HFF-Myc (cell line): ENCODE data around the gene TNFRSF25.
A peak's percentile ranks its signal among the peaks of the same experiment; 100 is the strongest.
"Not testable (repeated sequence)": the region's sequence is repeated elsewhere in the genome, so short reads cannot be mapped to it uniquely, and the experiment has no call there.

ENCODE experiments used
- DNase-seq: peaks from one replicate; pipeline ENCODE4 v3.0.0-alpha.2; 2011; ENCODE audit warnings: low read depth; ENCODE audit errors: extremely low read depth
- H3K4me3 ChIP-seq: replicated peaks from 2 replicates; pipeline ENCODE4 v1.5.1; 2011; ENCODE audit warnings: low read depth, mild to moderate bottlenecking, control low read depth, low read length
- TF ChIP-seq, protein P1 (sequence below): IDR thresholded peaks from 2 replicates; pipeline ENCODE4 v1.5.1; 2012; ENCODE audit warnings: mild to moderate bottlenecking, low read depth, low read length, control low read depth; ENCODE audit errors: missing control alignments

Gene TNFRSF25

DNA sequence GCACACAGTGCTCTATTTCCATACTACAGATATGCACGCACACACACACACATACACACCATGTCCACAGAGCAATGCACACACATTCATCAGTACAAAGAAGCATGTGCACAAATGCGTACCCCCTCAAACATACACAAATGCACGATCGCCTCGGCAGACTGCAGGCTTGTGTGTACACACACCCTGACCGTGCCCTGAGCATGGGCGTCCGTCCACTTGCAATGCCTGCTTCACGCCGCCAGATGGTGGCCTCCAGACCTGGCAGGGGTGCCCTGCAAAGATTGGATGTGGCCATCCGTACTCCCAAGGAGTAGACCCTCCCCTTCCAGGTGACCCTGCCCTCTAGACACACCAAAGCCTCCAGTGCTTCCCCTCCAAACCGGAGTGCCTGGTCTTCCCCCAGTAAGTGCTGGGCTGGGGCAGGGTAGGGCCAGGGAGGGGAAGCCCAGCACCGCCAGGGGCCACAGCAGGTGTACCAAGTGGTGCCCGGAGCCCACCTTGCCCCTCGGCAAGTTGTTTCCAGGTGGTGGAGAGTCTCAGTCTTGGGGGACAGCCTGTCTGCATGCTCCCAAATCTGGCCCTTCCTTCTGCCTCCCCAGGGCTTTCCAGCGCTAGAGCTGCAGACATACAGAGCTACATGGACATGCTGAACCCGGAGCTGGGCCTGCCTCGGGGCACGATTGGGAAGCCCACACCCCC lies 20.8 kb downstream of the TNFRSF25 start:
- DNase-seq: no peak
- TF ChIP-seq, protein P1, sequence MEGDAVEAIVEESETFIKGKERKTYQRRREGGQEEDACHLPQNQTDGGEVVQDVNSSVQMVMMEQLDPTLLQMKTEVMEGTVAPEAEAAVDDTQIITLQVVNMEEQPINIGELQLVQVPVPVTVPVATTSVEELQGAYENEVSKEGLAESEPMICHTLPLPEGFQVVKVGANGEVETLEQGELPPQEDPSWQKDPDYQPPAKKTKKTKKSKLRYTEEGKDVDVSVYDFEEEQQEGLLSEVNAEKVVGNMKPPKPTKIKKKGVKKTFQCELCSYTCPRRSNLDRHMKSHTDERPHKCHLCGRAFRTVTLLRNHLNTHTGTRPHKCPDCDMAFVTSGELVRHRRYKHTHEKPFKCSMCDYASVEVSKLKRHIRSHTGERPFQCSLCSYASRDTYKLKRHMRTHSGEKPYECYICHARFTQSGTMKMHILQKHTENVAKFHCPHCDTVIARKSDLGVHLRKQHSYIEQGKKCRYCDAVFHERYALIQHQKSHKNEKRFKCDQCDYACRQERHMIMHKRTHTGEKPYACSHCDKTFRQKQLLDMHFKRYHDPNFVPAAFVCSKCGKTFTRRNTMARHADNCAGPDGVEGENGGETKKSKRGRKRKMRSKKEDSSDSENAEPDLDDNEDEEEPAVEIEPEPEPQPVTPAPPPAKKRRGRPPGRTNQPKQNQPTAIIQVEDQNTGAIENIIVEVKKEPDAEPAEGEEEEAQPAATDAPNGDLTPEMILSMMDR: peak; percentile 42
- H3K4me3 ChIP-seq: no peak overlapping the region

DNA sequence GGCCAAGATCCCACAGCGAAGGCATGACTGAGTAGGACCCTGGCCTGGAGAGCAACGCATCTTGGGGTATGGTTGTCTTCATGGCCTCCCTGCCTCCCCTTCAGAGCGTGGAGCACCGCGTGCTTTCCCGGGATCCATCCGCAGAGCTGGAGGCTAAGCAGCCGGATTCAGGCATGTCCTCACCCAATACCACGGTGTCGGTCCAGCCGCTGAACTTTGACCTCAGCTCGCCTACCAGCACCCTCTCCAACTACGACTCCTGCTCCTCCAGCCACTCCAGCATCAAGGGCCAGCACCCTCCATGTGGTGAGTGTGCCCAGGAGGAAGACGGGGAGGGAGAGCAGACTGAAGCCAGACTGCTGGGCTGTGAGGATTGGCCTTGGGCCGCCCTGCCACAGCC lies 21.6 kb downstream of the TNFRSF25 start:
- no peak for DNase-seq
- TF ChIP-seq, protein P1: no peak
- H3K4me3 ChIP-seq: no peak overlapping the region

DNA sequence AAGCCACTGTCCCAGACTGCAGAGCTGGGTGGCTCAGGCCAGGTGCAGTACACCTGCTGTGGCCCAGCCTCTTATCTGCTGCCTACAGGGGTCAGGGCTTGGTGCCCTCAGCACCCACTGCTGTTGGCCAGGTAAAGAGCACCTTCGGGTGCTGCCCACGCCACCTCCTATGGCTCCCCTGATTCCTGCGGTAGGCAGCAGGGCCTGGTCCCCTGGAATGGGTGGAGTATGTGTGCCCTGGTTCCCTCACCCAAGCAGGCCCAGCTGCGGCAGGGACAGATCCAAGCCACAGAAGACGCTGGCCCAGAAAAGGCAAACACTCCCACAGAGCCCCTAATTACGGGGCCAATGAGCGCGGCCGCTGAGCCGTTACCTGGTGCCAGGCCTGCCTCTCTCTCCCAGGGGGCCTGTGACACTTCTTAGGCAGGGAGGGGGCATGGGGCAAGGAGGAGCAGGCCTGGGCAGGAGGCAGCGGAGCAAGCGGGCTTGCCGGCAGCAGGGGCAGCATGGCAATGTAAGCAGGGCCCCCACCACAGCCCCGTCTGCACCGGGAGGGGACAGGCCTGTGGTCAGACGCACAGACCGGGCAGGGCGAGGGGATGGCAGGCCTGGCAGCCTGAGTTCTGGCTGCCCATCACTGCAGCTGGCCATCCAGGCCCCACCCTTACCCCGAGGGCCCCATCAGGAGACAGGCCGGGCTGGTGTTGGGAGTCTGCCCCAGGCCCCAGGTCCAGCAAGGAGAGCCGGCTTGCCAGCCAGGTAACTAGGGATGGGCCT lies 22.4 kb downstream of the TNFRSF25 start:
- TF ChIP-seq, protein P1: no peak
- no peak overlapping the region for H3K4me3 ChIP-seq
- DNase-seq: no peak

DNA sequence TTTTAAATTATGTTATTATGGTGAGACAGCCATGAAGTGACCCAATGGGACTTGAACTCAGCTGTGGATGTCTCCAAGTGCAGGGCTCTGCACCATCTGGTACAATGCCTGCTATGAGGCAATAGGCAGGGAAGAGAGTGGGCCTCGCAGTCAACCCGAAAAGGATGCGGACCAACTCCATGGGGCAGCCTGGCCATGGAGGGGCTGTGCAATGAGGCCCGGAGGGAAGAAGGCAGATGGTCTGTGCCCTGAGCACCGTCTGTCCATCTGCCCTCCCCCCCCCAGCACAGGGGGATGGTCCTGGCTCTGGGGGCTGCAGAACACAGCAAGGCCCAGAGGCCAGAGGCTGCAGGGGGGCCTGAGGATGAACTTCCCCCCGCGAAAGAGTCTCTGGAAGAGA lies 24.4 kb downstream of the TNFRSF25 start:
- no peak overlapping the region for H3K4me3 ChIP-seq
- TF ChIP-seq, protein P1: no peak
- no peak for DNase-seq

DNA sequence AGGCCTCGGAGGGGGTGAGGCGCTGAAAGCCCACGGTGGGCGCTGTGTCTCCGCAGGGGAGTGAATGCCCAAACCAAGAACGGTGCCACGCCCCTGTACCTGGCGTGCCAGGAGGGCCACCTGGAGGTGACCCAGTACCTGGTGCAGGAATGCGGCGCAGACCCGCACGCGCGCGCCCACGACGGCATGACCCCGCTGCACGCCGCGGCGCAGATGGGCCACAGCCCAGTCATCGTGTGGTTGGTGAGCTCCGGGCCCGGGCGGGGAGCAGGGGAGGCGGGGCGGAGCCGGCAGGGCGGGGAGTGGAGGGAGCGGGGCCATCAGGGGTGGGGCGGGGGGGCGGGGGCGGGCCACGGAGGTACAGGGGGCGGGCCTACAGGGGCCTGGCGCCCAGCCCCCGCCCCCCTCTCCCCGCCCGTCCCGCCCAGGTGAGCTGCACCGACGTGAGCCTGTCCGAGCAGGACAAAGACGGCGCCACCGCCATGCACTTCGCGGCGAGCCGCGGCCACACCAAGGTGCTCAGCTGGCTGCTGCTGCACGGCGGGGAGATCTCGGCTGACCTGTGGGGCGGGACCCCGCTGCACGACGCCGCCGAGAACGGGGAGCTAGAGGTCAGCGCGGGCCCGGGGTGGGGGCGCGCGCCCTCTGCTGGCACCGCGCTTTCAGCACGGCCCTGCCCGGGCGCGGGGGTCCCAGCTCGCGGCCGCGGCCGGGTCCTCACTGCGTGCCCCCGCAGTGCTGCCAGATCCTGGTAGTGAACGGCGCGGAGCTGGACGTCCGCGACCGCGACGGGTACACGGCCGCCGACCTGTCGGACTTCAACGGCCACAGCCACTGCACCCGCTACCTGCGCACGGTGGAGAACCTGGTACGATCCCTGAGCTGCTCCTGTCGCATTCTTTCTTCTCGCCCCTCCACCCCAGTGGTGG lies 25.5 kb downstream of the TNFRSF25 start:
- TF ChIP-seq, protein P1: no peak
- no peak overlapping the region for H3K4me3 ChIP-seq
- no peak for DNase-seq

DNA sequence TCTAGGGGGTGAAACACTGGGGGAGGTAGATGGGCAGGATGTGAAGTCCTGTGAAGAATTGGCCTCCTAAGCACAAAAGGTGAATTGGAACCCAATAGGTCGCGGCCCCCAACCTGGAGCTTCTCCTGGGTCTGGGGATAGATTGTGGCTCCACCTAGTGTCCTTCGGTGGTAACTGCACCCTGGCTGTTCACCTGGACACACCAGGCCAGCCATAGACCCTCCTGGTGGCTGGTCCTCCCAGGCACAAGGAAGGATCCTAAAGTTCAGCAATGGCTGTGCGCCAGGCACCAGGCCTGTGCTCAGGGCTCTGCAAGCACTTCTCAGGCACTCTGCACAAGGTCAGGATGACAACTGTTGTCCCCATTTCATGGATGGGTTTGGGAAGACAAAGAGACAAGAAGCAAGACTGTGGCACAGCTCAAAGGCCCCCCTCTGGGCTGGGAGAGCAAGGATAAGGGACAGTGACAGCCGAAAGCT lies 27.9 kb downstream of the TNFRSF25 start:
- peak; percentile 24 for DNase-seq
- no peak overlapping the region for H3K4me3 ChIP-seq
- TF ChIP-seq, protein P1: peak; percentile 92

DNA sequence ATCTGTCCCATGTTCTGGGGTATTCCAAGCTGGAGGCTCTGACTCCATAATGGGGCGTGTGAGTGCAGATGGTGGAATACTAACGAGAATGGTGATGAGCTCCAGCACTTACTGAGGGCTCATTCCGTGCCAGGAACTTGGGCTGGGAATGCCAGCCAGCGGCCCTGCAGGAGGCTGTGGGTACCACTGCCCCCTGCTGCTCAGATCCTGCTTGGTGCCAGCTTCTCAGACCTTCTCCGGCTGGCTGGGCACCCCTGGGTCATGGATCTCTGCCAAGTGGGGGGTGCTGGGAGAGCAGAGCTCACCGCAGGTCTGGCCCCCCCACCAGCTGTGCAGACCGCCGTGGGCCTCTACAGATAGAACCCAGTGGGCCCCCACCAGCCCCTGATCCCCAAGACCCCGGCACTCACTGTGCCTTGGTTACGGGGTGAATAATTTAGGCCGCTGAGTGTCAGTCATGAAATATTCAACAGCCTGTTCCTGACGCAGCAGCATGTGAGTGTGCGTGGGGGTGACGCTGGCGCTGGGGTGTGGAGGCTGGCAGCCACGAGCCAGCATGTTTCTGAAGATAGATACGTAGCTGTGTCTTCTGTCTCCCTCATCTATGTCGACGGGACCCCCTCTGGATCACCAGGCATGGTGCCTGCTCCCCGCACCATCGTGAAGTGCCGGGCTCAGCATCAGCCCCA lies 28.8 kb downstream of the TNFRSF25 start:
- not testable (repeated sequence) for H3K4me3 ChIP-seq, DNase-seq

DNA sequence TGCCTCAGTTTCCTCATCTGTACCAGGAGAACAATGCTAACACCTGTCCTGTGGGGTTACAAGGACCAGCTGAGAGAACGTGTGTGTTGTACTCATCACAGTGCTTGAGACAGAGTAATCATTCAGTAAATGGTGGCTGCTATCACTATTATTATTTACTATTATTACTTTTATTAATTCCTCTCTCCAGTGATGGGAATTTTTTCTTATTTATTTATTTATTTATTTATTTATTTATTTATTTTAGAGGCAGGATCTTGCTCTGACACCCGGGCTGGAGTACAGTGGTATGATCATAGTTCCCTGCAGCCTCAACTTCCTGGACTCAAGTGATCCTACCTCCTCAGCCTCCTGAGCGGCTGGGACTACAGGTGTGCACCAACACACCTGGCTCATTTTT lies 29.7 kb downstream of the TNFRSF25 start:
- DNase-seq: not testable (repeated sequence)

More for the DNA sequence above, 29.7 kb downstream of the TNFRSF25 start:
- not testable (repeated sequence) for H3K4me3 ChIP-seq
